Bone marrow (tissue), 2 donors: ENCODE data around the gene EIF6.

Experiments used
- DNase-seq, 2 donors: peaks; one replicate each; lab custom pipeline; 2025; lab: John Stamatoyannopoulos, UW

Gene EIF6

DNA sequence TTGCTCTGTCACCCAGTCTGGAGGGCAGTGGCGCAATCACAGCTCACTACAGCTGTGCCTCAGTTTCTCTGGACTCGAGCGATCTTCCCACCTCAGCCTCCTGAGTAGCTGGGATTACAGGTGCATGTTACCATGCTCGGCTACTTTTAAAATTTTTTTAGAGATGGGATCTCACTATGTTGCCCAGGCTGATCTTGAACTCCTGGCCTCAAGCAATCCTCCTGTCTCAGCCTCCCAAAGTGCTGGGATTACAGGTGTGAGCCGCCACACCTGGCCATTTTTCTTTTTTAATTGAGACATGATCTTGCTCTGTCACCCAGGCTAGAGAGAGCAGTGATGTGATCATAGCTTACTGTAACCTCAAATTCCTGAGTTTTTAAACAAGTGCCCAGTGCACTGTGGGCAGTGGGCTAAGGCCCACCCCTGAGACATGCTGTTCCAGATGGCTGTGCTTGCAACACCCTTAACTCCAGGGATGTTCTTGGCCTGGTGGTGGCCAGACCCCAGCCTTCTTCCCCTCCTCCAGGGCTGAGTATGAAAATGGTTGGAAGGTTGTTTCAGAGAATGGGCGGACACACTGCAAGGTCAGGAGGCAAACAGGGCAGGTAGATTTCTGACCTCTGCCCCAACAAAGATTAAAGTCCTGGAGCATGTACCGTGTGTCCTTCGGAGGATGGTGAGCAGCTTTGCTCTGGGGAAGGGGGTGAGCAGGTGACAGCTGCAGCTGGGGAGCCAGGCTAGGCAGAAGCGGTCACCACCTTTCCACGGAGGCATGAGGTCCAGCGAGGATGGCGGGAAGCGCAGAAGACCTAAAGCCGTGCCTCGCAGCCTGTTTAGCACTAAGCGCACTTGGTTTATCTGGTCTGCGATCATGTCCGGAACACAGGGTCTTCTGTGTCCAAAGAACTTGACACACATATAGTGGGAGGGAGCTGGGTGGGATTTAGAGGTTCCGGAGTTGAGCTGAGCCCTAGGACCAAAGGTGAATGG is 9.0 kb upstream of the EIF6 start:
- DNase-seq, result no peak

DNA sequence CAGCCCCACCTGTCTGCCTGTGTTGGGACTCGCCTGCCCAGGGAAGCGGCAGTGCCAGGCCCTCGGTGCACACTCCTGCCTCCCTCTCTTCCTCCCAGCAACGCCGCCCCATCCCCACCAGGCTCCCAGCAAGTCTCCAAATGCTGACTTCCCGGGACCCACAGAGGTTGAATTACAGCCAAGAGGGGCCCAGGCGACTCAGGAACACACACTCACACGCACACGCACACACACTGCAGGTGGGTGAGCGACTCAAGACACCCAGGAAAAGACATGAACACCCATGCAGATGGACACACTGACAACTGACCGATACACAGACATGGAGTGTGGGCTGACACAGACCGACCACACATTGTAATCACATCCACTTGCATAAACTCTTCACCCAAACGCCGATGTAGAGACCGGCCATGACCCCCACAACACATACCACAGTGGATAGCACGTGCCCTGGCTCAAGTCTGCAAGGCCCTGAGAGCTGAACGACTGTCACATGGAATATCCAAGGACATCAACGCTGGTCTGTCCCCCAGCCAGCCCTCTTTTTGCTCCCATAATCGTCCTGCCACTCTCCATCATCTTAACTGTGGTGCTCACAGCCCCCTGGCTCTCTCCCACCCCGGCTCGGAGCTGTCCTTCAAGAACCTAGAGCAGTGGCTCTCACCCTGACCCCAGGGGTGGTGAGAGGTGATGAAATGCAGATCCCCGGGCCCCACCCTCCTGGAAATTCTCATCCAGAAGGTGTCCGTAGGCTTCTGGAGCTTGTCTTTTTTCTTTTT is 8.1 kb upstream of the EIF6 start:
- DNase-seq, result no peak

DNA sequence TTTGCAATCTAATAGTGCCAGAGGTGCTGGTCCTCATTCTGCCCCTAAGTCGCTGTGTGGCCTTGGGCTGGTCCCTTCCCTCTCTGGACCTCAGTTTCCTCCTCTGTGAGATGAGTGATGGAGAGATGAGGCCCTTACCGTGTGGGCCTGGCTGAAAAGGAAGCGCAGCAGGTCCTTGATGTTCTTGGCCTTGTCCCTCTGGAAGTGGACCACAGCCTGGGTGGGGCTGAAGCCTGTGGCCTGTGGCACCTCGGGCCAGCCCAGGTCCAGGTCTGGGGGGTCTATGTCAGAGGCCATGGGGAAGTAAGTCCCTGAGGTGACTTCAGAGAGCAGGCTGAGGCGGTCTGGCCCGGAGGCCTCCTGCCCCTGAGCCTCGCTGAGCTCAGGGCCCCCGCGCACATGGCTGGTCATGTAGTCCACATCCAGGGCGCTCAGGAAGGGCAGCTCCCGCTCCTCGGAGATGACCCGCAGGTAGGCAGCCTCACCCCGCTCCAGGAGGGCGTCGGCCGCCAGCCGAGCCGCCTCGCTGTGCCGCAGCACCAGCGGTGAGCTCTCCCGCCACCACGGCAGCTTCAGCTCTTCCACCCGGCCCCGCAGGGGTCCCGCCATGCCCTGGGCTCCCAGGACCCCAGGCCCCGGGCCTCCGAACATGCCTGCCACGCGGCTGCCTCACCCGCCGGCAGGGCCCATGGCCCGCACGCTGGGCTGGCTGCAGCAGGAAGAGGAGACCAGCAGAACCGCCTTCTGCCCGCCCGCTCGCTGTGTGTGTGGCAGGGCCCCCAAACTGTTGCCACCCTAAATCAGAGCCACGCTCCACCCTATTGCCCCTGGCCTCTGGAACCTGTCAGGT is 7.3 kb upstream of the EIF6 start, which contains the start of gene FAM83C:
FAM83C (minus strand) TSS at position 772 of the 850 bp plus-strand sequence; CDS start at position 651, 121 bp downstream.
- DNase-seq, result no peak

DNA sequence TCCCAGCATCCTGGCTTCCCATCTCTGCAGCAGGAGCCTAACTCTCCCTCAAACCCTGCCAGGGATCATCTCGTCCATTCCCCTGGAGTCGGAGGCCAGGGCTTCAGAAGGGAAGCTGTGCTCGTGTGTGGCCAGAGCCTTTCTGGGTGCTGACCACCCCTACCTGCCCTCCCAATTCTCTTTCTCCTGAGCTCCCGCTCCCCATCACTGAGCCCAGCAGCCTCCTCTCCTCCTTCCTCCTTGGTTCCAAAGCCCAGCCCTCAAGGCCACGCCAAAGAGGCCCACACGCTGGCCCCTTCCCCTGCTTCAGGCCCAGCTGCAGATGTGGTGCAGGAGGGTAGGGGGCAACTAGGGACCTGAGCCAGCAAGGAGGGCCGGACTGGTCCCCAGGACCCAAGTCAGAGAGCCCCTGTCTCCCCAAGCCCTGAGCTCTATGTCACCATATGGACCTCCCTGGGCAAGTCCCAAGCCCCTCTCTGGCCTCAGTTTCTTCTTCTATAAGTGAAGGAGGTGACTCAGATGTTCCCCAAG is 6.4 kb upstream of the EIF6 start:
- DNase-seq, result no peak

DNA sequence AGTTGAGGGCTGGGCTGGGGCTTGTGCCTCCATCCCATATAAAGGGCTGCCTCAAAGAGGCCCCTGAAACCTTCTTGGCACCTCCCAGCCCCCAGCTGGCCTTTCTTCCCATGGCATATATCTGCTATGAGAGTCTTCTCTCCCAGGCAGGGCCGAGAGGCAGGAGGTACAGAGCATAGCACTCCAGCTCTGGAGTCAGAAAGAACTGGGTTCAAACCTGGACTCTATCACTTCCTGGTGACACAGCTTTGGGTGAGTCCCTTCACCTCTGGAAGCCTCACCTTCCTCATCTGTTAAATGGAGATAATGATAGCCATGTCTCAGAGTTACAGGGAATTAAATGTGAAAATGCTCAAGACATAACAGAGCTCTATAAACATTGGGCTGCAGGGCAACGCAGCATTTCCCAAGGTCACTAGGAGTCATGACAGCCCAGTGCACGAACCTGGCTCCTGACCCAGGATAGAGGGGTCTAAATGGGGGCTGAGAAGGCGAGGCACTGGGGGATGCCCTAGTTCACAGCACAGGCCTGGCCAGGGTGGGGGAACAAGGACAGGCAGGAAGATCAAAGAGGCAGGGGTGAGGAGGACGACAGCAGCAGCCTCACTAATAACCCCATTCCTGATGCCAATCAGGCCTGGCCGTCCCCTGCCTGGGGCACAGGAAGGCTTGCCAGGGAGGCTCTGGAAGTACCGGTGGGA is 5.8 kb upstream of the EIF6 start:
- DNase-seq, result no peak

DNA sequence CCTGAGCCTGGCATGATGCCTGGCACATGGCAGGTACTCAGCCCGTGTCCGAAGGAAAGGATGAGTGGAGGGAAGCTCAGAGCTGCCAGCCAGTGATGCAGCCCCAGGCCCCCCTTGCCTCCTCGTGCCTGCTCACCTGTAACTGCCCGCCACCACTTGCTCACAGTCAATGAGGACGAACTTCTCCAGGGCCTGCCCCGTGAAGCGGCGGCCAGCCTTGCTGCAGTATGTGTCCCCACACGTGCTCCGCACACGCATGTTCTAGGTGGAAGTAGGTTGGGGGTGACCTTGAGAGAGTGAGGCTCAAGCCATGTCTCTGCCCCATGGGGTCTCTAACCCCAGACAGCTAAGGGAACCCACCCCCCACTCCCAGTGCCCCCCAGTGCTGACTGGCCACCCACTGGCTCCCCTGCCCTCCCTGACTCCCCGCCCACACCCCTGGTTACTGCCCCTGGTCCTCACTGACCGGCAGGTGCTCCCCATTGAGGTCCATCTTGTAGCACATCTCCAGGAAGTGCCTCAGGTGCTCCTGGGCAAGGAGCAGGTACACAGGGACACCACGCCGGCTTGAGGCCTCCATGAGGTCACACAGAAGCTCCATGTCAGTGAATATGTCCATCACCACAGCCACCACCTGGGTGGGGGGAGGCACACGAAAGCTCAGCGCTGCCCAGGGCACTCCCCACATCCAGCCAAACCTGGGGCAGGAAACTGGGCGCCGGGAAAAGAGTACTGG is 3.9 kb upstream of the EIF6 start:
- no peak for DNase-seq

DNA sequence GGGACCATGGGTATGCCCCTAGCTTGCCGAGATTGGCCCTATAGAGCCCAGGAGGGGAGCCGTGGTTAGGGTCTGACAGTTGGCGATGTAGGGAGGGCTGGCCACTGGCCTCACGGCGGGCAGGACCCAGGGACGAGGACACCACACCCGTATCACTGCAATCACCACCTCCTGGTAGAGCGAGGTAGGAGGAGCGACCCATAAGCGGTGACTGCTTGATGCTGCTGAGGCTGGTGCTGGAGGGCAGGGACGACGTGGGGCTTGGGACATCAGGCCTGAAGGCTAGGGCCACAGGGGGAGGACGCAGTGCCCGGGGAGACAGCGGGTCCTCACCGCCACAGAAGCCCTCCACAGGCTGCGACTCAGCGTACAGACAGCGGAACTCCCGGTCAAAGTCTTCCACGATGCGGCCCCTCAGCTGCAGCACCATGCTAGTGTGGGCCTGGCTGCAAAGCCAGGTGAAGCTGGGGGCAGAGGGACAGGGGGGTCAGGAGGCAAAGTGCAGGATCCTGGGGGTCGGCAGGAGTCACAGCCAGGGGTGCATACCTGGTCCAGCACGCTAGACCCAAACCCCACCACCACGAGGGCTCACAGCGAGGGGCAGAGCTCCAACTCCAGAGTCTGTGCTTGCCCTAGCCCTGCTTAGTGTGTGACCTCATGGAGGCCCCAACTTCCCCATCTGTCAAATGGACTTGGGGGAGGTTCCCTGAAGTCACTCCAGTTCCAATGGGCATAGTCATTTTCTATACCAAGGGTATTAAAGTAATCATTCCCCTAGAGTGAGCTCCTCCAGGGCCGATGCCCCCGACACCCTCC is 3.1 kb upstream of the EIF6 start:
- DNase-seq, result no peak

DNA sequence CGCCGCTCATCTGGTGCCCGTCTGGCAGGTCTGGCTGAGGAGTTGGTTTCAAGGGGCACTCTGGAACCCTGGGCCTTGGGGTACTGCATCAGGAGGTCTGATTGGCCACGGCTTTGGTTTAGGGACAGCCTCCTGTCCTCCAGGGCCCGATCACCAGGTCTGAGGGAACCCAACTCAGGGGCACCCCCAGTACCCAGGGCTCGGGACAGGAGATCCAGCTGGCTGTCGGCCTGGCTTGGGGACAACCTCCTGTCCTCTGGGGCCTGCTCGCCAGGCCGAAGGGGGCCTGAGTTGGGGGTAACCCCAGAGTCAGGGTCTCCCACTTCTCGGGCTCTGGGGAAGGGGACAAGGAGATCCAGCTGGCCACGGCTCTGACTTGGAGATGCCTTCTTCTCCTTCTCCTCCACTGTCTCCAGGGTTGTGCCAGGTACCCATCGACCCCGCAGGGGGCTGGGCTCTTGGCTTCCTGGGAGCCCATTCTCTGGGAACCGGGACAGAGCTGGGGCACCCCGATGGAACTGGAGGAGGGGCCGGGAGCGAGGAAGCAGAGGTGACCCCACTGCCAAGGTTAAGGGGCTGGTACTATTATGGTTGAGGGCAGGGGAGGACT is 2.4 kb upstream of the EIF6 start:
- no peak for DNase-seq

DNA sequence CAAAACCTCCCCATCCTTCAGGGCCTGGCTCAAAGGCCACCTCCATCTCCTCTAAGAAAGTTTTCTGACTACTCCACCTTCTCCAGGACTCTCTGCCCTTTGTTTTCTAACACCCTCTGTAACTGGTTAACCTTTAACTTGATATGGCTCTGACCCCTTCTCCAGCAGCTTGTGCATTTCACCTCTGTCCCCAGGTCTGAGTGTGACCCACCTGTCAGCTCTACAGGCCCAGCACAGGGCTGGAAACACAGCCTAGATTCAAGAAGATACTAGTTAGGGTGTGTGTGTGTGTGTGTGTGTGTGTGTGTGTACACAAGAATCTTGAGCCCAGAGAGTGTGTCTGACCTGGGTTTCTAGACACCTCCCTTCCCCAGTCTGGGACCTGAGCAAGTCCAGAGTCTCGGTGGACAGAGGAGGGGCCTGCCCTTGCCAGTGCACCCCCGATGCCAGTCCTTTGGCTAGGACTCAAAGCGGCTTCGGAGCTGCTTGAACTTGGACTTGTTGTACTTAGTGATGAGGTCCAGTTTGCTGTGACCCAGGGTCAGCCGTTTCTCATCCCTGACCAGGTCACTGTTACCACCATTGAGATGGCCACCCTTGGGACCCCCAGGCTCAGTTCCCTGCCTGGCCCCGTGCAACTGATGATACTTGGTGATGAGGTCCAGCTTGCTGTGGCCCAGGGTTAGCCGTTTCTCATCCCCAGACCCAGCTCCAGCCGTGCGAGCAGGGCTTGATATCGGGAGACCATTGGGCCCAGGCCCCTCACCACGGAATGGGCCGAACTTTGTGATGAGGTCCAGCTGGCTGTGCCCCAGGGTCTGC is 1.7 kb upstream of the EIF6 start:
- DNase-seq, result no peak

DNA sequence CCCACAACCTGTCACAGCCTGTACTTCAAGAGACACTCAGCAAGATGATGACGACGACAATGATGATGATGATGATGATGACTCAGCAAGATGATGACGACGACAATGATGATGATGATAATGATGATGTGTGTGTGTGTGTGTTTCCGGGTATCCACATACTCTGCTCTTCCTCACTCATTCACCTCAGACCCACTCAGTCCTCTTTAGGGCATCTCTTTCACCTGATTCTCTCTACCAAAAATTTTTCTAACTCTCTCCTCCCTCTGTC is 1.2 kb upstream of the EIF6 start:
- DNase-seq, result no peak

DNA sequence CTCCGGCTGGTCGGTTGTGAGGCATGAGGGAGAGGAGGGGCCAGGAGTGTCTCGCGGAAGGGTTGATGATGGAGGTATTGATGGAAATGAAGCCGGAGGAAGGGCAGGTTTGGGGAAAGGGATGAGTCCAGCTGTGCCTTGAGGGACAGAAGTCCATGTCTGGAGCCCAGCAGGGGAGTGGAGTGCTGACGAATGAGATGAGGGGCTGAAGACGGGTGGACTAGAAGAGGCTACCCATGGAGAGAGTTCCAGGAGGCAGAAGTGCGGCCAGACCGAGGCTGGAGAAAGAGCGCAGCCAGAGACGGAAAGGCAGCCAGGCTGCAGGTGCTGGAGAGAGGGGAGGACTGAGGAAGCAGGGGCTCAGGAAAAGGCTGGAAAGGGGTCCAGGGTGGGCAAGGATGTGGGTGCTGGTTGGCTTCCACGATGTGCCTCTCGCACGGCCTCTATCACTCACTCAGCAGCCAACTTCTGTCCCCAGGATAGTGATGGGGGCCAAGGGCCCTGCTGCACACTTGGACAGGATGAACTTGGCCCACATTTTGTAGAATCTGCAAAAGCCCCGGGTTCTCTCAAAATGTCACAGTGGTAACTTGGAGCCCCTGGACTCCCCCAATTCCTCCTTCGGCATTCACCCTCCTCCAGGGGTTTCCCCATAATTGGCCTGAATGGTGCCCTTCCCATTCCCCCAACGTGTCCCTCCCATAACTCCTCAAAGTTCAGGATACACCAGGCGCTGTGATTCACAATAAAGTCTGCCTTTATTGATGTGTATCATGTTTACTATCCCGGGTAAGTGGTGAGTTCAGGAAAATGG is 627 bp upstream of the EIF6 start:
- DNase-seq, result no peak

DNA sequence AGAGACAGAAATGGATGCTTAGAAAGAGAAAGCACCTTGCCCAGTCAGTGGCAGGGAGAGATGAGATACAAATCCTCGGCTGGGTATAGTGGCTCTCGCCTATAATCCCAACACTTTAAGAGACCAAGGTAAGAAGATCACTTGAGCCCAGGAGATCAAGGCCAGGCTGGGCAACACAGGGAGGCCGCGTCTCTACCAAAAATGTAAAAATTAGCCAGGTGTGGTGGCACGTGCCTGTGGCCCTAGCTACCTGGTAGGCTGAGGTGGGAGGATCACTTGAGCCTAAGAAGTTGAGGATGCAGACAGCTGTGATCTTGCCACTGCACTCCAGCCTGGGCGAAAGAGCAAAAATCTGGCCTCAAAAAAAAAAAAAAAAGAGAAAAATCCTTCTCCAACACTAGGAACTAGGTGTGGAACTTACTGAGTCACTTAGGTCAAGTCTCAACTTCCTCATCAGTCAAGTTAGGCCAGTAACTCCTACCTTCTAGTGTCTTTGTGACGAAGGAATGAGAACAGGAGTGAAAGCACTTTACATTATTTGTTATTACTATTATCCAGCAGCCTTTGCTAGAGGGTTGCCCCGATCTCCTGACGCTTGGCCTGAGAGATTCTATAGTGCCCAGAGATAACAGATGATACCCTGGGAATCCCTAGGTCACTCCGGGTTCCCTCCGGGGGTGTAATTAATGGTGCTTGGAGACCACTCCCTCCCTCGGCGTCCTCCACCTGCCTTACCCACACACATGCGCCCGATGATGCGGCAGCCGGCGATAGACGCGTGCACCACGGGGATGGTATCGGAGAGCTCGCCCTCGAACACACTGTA is 918 bp downstream of the EIF6 start:
- peak in 1 of 2 donors; percentile 10 for DNase-seq

DNA sequence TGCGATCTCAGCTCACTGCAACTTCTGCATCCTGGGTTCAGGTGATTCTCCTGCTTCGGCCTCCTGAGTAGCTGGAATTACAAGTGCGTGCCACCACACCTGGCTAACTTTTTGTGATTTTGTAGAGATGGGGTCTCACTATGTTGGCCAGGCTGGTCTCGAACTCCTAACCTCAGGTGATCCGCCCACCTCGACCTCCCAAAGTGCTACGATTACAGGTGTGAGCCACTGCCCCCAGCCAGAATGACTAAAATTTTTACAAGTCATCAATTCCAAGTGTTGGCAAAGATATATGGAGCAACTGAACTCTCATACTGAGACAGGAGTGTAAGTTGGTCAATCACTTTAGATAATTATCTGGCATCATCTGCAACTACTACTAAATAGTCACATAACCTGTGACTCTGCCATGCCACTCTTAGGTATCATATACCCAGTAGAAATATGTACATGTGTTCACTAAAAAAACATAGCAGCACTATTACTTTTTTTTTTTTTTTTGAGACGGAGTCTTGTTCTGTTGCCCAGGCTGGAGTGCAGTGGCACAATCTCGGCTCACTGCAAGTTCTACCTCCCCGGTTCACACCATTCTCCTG is 3.0 kb downstream of the EIF6 start:
- no peak for DNase-seq

DNA sequence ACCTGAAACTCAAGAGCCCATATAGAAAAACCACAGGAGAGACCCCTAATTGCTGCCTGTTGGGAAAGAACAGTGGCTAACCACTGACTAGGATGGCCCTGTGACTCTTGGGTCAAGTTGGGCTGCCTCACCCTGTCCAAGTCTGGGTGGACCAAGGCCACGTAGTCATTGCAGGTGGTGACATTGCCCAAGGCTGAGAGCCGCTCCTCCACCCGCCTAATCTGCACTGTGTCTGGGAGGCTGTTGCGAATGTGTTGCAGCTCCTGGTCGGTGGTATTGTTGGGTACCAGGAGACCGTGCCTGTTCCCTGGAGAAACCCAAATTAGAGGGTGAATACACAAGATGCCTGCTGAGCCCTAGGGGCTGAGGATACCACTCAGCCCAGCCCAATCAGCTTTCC is 4.0 kb downstream of the EIF6 start:
- DNase-seq, result no peak

DNA sequence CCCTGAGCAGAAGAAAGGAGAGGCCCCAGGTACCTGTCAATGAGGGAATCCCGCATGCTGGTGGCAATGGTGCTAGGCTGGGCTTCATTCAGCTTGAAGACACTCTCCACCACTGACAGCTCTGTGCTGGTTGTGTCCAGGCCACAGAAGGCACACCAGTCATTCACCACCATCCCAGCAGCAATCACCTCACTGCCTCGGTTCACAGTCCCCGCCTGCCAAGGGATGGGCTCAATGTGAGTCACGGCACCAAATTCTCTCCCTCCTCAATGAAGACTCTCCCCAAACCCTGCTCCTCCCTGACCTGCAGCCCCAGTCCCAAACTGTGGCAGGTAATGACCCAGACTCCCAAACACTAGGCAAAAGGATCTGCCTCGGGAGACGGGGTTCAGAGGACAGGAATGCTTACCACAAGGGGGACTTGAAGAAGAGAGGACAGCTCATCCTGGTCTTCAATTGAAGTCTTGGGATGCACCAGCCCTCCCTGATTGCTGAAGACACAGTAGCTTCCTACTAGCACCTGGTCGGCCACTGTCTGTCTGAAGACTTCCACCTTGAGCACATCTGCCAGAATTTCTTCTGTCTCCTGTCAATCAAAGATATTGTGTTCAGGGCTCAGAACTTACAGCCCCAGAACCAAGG is 4.9 kb downstream of the EIF6 start:
- DNase-seq, result no peak

DNA sequence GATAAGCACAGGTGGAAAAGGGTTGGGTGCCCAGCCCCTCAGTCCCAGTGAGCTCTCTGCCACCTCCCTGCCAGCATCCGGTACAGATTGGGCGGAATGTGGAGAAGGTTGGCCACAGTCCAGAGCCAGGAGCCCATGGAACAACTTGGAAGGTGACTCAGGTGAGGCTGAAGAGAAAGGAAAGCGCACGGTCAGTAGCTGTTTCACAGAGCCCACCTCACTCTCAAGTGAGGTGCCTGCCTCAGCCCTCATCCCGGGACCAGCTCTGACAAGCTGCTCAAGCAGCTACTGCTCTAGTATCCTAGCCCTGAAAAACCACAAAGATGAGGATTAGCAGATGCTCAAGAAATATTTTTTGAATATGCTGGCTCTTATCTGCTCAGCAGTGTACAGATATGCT is 5.5 kb downstream of the EIF6 start:
- DNase-seq, result no peak
